Glomerular visceral epithelial cell (primary cell): Measurements from ENCODE around the gene NNT.
"Not testable (repeated sequence)": the region's sequence is repeated elsewhere in the genome, so short reads cannot be mapped to it uniquely, and the experiment has no call there.

ENCODE experiments used
- DNase-seq: peaks from one replicate; pipeline ENCODE4 v3.0.0-alpha.2; 2016; ENCODE audit errors: extremely low spot score

The NNT gene

GRCh38 chr5:43583724-43584123 is 19.3 kb upstream of the NNT start:
- DNase-seq, result no peak

DNA sequence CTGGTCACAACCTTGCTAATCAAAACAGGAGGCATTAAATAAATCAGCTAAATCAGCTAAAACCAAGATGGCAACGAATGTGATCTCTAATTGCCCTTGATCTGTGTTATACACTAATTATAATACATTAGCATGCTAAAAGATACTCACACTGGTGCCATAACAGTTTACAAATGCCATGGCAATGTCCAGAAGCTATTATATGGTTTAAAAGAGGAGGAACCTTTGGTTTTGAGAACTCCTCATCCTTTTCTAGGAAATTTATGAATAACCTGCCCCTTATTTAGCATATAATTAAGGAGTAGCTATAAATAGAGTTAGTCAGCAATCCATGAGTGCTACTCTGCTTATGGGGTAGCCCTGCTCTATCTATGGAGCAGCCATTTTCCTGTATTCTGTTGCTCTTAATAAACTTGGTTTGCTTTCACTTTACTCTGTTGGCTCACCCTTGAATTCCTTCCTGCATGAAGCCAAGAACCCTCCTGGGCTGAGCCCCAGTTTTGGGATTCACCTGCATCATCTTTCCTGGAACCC is 18.7 kb upstream of the NNT start:
- no peak for DNase-seq

DNA sequence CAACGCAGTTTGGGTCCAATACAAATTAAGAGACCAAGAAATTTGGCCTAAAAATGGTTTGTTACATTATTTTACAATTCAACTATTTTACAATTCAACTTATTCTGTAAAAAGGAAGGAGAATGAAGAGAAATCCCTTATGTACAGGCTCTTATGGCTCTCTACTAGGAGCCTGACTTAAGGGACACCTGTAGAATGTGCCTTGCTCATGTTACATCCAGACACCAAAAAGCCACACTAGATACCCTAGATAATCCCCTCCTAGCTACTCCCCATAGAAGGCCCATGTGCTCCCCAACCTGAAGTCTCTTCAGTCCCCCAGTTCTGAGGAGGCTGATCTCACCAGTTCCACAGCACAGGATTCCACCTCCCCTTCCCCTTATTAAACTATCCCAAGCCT is 14.1 kb upstream of the NNT start:
- no peak for DNase-seq

DNA sequence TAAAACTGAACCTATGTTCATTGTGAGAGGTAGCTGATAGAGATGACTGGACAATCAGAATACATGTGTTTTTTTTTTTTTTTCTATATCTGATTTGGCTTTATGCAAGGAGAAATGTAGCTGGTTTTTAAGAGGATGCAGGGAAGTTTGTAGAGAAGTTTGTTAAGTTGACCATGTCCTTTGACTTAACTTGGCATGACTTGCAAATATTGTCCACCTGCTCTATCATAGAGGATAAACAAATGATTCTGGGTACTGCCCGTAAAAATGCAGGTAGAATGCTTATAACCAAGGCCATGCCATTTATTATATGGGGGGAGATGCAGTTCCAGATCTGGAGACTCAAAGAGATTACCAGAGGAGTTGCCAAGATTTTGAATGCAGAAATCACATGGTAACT is 13.7 kb upstream of the NNT start:
- no peak for DNase-seq

GRCh38 chr5:43590700-43591099 is 12.3 kb upstream of the NNT start:
- no peak for DNase-seq

DNA sequence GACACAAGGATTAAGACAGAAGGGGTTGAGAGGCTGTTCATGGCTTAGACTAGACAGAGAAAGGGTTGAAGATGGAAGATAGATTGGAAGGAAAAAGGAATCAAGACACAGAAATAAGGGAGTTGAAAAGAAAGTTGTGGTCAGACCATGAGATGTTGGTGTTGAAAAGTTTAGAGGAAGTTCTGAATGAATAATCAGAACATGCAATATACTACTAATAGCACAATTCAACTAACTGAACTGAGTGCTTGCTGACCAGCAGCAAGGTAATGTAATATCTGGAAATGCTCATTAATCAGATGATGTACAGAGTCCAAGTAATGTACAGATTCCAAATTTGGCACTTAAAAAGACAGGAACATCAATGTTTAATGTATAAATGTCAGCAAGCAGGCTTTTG is 10.6 kb upstream of the NNT start:
- DNase-seq, result no peak

GRCh38 chr5:43598927-43599326 is 4.1 kb upstream of the NNT start:
- DNase-seq, result not testable (repeated sequence)

GRCh38 chr5:43601454-43602260 is 1.3 kb upstream of the NNT start:
- DNase-seq, result peak; percentile 41

- peak; percentile 53 for DNase-seq
Measured at GRCh38 chr5:43603344-43604217, 601 bp downstream of the NNT start.

DNA sequence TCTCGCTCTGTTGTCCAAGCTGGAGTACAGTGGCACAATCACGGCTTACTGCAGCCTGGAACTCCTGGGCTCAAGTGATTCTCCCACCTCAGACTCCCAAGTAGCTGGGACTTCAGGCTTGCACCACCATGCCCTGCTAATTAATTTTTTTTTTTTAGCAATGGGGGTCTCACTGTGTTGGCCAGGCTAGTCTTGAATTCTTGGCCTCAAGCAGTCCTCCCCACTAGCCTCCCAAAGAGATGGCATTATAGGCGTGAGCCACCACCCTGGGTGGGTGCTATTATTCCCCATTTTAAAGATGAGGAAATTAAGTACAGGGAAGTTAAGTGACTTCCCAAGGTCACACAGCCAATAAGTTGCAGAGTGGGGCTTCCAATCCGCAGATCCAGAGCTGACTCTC is 1.7 kb downstream of the NNT start:
- DNase-seq, result no peak

DNA sequence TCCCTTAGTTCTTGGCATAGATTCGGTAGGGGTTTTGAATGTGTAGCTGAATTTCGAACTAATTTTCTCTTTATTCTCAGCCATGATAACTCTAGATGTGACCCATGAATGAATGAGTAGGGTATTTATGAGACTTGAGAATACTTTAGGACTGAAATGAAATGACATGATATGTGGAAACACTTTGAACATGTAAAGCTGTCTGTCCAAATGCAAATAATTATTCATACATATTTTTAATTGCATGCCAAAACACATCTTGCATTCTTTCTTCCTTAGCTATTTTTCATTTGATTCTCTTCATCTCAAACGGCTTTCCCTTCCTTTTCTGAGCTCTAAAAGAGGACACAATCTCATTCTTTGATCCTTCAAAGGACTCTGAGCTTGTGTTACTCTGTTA is 3.4 kb downstream of the NNT start:
- DNase-seq, result no peak

GRCh38 chr5:43608406-43608805 is 5.4 kb downstream of the NNT start:
- DNase-seq, result no peak

DNA sequence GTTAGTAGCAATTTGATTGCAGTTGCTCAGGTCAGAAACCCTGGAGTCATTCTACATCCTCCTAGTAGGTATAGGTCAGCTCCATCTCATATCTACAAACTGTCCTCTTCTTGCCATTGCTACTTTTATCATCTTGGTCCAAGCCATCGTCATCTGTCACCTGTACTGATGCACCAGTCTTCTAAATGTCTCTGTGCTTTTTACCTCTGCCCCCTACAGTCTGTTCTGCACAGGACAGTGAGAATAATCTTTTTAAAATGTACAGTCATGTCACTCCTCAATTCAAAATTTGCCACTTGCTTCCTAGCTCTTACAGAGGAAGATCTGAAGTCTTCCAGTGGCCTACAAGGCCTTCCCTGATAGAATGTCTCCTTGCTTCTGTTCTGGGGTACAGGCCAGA is 6.8 kb downstream of the NNT start:
- DNase-seq, result no peak

- DNase-seq, result no peak
Measured at GRCh38 chr5:43613370-43613769, 10.4 kb downstream of the NNT start.

GRCh38 chr5:43615445-43616184 is 12.6 kb downstream of the NNT start:
- no peak for DNase-seq

GRCh38 chr5:43616535-43616934 is 13.6 kb downstream of the NNT start:
- DNase-seq, result no peak

- DNase-seq, result no peak
Measured at GRCh38 chr5:43619380-43619779, 16.4 kb downstream of the NNT start.

DNA sequence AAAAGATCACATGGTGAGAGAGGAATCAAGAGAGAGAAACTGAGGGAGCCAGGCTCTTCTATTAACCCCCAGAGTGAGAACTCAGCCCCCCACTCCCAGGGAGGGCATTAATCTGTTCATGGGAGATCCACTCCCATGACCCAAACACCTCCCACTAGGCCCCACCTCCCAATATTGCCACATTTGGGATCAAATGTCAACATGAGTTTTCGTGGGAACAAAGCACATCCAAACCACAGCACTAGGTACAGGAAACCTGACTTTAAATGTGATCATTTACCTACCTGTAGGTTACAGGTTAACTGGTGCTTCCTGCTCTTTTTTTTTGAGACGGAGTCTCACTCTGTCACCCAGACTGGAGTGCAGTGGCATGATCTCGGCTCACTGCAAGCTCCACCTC is 16.9 kb downstream of the NNT start:
- DNase-seq, result no peak

DNA sequence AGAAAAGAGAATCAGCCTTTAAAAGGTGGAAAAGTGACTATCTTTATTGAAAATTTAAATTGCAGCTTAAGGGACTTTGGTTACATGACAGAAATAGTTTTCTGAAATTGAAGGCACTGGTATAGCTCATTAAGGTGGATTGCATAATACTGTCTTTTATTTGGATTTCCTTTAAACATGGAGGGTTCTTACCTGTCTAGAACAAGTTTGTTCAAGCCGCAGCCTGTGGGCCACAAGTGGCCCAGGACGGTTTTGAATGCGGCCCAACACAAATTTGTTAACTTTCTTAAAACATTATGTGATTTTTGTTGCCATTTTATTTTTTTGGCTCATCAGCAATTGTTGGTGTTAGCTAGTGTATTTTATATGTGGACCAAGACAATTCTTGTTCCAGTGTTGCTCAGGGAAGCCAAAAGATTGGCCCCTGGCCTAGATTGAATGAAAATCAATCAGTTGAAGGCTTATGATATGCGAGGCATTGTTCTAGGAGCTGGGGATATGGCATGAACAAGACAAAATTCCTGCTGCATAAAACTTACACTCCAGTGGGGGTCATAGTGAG is 18.0 kb downstream of the NNT start:
- no peak for DNase-seq

- DNase-seq, result no peak
Measured at GRCh38 chr5:43622074-43622473, 19.1 kb downstream of the NNT start.

DNA sequence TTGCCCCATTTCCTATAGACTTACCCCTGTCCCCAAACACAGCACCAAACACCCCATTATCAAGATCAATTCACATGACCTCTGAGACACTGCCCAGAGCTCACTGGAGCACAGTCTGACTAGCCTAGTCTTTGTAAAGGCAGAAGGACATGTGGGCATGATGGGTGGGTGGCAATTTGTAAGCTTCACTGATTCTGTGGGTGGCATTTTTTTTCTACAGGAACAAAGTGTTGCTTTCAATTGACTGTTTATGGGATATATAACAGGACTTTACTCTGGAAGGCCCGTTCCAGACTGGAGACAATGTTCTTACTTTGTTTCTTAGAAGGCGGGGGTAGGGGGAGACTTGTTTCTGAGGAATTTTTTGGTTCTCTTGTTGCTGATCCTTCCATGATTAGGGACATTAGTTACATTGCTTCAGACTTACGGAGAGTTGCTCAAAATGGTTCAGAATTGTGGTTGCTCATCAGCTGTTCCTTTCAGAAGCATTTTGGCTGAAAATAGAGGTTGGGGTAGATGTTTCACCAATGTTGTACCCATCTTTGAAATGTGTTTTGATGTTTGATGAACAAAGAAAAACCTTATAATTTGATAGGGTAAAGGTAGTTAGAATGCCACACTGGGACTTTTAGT is 20.2 kb downstream of the NNT start:
- DNase-seq, result no peak
